ENCODE results near the gene DPAGT1.

DPAGT1 gene

DNA sequence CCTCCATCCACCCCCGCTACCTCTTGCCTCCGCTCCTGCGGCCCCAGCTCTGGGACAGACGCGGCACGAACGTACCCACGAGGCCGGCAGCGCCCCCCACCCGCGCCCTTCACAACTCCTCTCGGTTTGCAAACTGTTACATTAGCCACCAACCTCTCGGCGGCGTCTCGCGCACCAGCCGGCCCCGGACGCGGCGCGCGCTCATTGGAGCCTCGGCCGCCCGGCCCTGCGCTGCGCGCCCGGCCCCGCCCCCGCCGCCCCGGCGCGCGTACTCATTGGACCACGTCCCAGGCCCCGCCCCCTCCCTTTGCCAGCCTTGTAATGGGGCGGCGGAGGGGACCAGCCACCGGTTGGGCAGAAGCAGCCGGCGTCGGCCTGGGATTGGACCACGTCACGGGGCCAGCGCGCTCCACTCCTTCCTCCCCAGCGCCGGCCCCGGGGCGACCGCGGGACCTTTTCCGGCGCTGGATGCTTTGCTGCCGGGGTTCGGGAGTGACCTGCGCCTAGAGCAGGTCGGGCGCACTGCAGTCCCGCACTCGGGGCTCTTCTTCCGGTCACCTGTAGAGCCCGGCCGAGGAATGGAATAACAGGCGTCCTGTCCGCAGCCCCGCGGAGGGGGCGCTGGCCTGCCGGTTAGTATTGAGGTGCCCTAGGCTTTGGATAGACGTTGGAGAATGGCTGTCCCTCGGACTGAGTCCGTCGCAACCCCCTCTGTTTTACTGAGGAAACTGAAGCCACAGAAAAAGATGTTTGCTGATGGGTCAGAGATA, 44.5 kb downstream of the DPAGT1 start, which contains the start of gene HYOU1:
Gene HYOU1 (minus strand): TSS at position 206 of the 770 bp plus-strand sequence. CDS start 1,045 bp downstream, outside the sequence.
- peak; percentile 97 to 99 (median 98) for DNase-seq

DNA sequence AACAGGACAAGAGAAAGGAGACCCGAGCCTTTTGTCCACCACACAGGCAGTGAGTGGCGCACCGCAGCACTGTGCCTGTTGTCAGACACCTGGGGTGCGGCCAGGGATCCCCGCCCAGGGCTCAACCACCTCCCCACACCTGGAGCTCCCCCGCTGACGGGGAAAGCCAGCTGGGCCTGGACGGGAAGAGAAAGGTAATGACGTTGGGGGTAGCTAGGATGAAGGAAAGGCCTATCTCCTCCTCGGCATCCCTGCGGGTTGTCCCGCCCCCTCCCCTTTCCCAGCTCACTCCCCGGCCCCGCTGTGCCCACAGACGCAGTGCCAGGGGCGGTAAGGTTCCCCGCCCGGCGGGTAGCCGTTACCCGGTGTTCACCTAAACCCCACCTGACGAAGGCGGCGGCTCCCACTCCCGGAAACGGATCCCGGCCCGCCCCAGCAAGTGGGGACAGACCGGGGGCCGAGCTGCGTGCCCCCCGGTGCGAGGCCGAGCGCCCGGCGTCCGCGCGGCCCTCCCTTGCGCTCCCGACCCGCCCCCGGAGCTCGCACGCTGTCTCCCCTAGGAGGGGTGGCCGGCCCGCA, 45.1 kb downstream of the DPAGT1 start:
- peak; percentile 29 to 50 (median 39) for DNase-seq

GRCh38 chr11:119055901-119056300, 45.8 kb downstream of the DPAGT1 start:
- peak in 1 of 5 donors; percentile 41 for DNase-seq

DNA sequence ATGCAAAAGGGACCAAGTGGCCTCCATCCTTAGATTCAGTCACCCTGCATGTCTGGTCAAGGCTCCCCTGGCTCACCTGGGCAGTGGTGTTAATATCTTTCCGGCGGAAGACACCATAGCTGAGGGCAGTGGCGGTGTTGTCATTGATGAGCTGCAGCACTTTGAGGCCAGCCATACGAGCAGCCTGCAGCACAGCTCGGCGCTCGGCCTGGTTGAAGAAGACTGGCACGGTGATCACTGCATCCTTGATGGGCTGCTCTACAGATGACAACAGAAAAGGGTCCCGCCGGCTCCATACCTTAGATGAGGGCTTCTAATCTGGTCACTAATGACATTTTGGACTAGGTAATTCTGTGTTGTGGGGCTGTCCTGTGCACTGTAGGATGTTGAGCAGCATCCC, 47.2 kb downstream of the DPAGT1 start:
- DNase-seq = no peak

GRCh38 chr11:119052163-119052814, 49.4 kb downstream of the DPAGT1 start:
- no peak for DNase-seq

DNA sequence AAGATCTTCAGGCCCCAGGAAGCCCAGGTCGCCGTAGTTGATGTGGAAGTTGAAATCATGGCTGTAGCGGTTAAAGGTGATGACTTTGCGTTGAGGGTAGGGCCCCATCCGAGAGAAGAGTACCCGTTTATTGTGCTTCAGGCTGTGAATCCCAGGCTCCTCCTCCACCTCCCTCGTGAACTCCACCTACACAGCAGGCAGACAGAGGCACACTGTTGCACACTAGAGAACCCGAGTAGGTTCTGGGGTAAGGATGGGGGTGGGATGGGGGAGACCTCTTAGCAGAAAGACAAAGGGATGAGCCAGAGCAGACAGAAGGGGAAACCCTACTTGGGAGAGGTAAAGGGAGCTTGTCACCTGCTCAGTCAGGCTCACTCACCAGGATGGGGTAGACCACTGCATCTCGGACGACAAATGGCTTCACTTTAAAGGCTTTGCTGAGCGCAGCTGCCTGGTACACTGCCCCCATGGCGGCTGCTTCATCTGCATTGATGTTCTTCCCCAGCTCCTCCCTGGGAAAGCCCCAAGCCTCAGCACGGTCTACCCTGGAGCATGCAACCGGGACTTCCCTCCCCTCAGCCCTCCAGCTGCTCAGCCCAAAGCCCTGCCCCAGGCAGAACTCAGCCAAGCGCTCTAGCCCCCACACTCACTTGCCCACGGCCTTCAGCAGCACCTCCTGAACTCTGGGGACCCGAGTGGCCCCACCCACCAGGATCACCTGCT, 50.1 kb downstream of the DPAGT1 start:
- DNase-seq = no peak

- no peak for DNase-seq
Measured at GRCh38 chr11:119049081-119049480, 52.6 kb downstream of the DPAGT1 start.

- no peak for DNase-seq
Measured at GRCh38 chr11:119048644-119049043, 53.0 kb downstream of the DPAGT1 start.

DNA sequence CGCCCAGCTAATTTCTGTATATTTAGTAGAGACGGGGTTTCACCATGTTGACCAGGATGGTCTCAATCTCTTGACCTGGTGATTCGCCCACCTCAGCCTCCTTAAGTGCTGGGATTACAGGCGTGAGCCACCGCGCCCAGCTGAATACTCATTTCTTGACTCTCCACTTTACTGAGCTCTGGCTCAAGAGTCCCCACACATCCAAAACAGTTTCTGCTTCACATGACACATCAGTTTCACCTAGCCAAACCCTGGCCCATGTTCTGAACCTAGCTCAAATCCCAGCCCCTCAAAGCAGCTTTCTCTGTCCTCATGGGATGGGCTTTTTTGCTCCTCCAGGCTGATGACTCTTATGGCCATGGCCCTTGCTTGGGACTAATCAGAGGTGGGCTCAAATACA, 54.4 kb downstream of the DPAGT1 start:
- no peak for DNase-seq
